ENCODE results near the gene C16orf87.

GRCh38 chr16:46790599-46791270 is 40.2 kb downstream of the C16orf87 start:
- TF ChIP-seq CTCF (IDR thresholded peaks at IDR 0.05; ENCODE audit: insufficient read depth, low read depth, low read length) (no peak), EZH2 (IDR thresholded peaks at IDR 0.05; ENCODE audit: insufficient read depth, low read length) (no peak)

Data from astrocyte (in vitro differentiated cells and primary cell).